ENCODE results near the gene DUSP10.

- no peak for TF ChIP-seq CTCF (IDR thresholded peaks at IDR 0.05)
- TF ChIP-seq POLR2A (IDR thresholded peaks at IDR 0.05) = no peak
These were observed 65.7 kb downstream of the DUSP10 start for GRCh38 chr1:221675880-221676800.
